Hepatocyte (in vitro differentiated cells): ENCODE results near the gene RASGRP2. TPM values are rescaled to one million over a fixed set of nuclear protein-coding genes. Genes with fewer than 3 reads are reported as not detected.

ENCODE experiments used
- DNase-seq: peaks from one replicate; pipeline ENCODE4 v3.0.0-alpha.2; 2016; ENCODE audit warnings: low spot score
- H2AFZ ChIP-seq: fragments of 200-600 bp; sonication (generic); 2 replicates; pipeline ENCODE4 v1.6.0; 2016; ENCODE audit warnings: antibody characterized with exemption, mild to moderate bottlenecking
- H3K27ac ChIP-seq: fragments of 200-600 bp; sonication (generic); 2 replicates; pipeline ENCODE4 v1.5.1; 2016; ENCODE audit warnings: mild to moderate bottlenecking
- H3K27me3 ChIP-seq: fragments of 200-600 bp; sonication (generic); 2 replicates; pipeline ENCODE4 v1.6.1; 2016
- H3K36me3 ChIP-seq: fragments of 200-600 bp; sonication (generic); replicated peaks from 2 replicates; pipeline ENCODE4 v1.5.1; 2016; ENCODE audit warnings: low read depth; ENCODE audit not compliant: insufficient read depth
- H3K4me1 ChIP-seq: fragments of 200-600 bp; sonication (generic); 2 replicates; pipeline ENCODE4 v1.5.1; 2016; ENCODE audit warnings: mild to moderate bottlenecking, moderate library complexity; ENCODE audit not compliant: insufficient read depth
- H3K4me2 ChIP-seq: fragments of 200-600 bp; sonication (generic); 2 replicates; pipeline ENCODE4 v1.6.0; 2016
- H3K4me3 ChIP-seq: fragments of 200-600 bp; sonication (generic); 2 replicates; pipeline ENCODE4 v1.5.1; 2016; ENCODE audit warnings: mild to moderate bottlenecking
- H3K79me2 ChIP-seq: fragments of 200-600 bp; sonication (generic); 2 replicates; pipeline ENCODE4 v1.6.0; 2017; ENCODE audit warnings: mild to moderate bottlenecking
- H3K9me2 ChIP-seq: fragments of 200-600 bp; sonication (generic); replicated peaks from 2 replicates; pipeline ENCODE4 v1.6.0; 2017; ENCODE audit warnings: mild to moderate bottlenecking; ENCODE audit not compliant: insufficient read depth
- H3K9me3 ChIP-seq: fragments of 200-600 bp; sonication (generic); 2 replicates; pipeline ENCODE4 v1.5.1; 2016; ENCODE audit warnings: low read depth, mild to moderate bottlenecking
- H4K20me1 ChIP-seq: fragments of 200-600 bp; sonication (generic); 2 replicates; pipeline ENCODE4 v1.6.0; 2016; ENCODE audit warnings: mild to moderate bottlenecking; ENCODE audit not compliant: insufficient read depth, poor library complexity, severe bottlenecking
- EZH2 ChIP-seq: fragments of 200-600 bp; sonication (generic); IDR thresholded peaks from 2 replicates; pipeline ENCODE4 v1.6.1; 2016; ENCODE audit warnings: antibody characterized with exemption, mild to moderate bottlenecking, borderline replicate concordance
- EZH2phosphoT487 ChIP-seq: fragments of 200-600 bp; sonication (generic); IDR thresholded peaks from one replicate; pipeline ENCODE4 v1.6.1; 2018; ENCODE audit warnings: antibody characterized with exemption, mild to moderate bottlenecking, low read depth, moderate library complexity; ENCODE audit not compliant: unreplicated experiment, severe bottlenecking
- WGBS: methylation state at CpG from one replicate; pipeline ENCODE4 v1.1.6; 2016; ENCODE audit warnings: low lambda C conversion rate; ENCODE audit errors: missing lambda C conversion rate; 5-methylcytosine and 5-hydroxymethylcytosine counted together
- polyA plus RNA-seq: library from polyadenylated mRNA; unstranded; fragments of >200 nt; fragmentation: Nextera tagmentation; extraction: Ambion mirVana; gene quantifications from 2 replicates; pipeline ENCODE4 v1.2.1, GENCODE V29; 2016
- total RNA-seq: library from RNA; depleted of rRNA; stranded (reverse); fragments of >200 nt; gene quantifications from 2 replicates; pipeline ENCODE4 v1.2.3, GENCODE V29; 2014
- TF ChIP-seq, protein P1 (sequence below): fragments of 200-600 bp; sonication (generic); IDR thresholded peaks from 2 replicates; pipeline ENCODE4 v1.5.1; 2016; ENCODE audit warnings: antibody characterized with exemption, mild to moderate bottlenecking; ENCODE audit not compliant: poor library complexity

The RASGRP2 gene
- total and polyA plus RNA-seq, 2 experiments from 2014 or later: 0.10 to 3.2 TPM

DNA sequence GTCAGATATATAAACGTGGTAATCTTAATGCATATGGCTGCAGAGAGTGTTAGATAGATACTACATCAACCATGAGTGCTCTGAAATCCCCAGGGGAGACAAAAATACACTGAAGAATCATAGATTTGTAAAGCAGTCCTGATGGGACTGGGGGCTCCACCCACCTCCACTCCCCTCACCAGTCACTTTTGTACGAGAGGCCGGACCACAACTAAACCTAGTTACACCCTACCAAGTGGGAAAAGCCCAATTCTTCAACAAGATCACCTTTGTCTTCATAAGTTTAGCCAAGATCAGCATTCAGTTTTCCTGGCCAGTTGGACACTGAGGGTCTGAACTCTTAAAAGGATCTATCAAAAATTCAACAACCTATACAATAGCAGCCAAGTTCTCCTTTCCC lies 32.9 kb upstream of the RASGRP2 start:
- no peak for DNase-seq
- Histone ChIP-seq H2AFZ (no peak overlapping the region), H3K36me3 (no peaks in the 10 kb centered on the region), H3K9me2 (no peaks in the 10 kb centered on the region), H3K9me3 (no peaks in the 10 kb centered on the region), H3K79me2 (peaks cover 63% of the 10 kb centered on the region), H3K4me2 (peak overlapping the region; percentile 80), H3K4me3 (peak overlapping the region; percentile 85), H3K27me3 (no peaks in the 10 kb centered on the region), H4K20me1 (peaks cover 57% of the 10 kb centered on the region), H3K4me1 (peaks cover 15% of the 10 kb centered on the region), H3K27ac (no peak overlapping the region)
- 29% methylated on average over 3 of the region's 3 CpGs for WGBS
- TF ChIP-seq, protein P1, sequence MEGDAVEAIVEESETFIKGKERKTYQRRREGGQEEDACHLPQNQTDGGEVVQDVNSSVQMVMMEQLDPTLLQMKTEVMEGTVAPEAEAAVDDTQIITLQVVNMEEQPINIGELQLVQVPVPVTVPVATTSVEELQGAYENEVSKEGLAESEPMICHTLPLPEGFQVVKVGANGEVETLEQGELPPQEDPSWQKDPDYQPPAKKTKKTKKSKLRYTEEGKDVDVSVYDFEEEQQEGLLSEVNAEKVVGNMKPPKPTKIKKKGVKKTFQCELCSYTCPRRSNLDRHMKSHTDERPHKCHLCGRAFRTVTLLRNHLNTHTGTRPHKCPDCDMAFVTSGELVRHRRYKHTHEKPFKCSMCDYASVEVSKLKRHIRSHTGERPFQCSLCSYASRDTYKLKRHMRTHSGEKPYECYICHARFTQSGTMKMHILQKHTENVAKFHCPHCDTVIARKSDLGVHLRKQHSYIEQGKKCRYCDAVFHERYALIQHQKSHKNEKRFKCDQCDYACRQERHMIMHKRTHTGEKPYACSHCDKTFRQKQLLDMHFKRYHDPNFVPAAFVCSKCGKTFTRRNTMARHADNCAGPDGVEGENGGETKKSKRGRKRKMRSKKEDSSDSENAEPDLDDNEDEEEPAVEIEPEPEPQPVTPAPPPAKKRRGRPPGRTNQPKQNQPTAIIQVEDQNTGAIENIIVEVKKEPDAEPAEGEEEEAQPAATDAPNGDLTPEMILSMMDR: no peak
- TF ChIP-seq EZH2phosphoT487 (no peak), EZH2 (no peak)

DNA sequence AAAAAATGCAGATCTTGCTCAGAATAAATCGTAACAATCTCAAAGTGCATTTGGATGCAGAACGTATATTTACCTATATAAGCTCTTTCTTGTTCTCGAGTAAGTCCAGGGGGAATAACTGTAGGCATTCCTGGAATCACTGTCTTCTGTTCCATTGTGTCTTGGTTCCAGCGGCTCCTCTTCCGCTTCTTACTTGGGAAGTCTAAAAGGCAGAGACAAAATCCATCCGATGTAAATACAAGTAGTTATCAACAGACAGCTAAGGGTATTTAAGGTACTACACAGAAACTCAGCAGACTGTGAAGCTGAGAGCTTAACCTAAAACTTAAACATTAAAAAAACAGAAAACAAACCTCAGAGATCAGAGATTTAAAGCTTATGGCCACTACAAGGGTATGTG lies 32.5 kb upstream of the RASGRP2 start:
- no peak for DNase-seq
- Histone ChIP-seq H4K20me1 (peaks cover 61% of the 10 kb centered on the region), H3K27ac (no peak overlapping the region), H3K79me2 (peaks cover 68% of the 10 kb centered on the region), H3K9me3 (no peaks in the 10 kb centered on the region), H3K4me3 (peak overlapping the region; percentile 85), H3K4me2 (peak overlapping the region; percentile 80), H3K9me2 (no peaks in the 10 kb centered on the region), H3K4me1 (peaks cover 15% of the 10 kb centered on the region), H2AFZ (no peak overlapping the region), H3K27me3 (no peaks in the 10 kb centered on the region), H3K36me3 (no peaks in the 10 kb centered on the region)
- TF ChIP-seq, protein P1: no peak
- no peak for TF ChIP-seq EZH2
- TF ChIP-seq EZH2phosphoT487: no peak
- WGBS: 78% methylated on average over 6 of the region's 6 CpGs

DNA sequence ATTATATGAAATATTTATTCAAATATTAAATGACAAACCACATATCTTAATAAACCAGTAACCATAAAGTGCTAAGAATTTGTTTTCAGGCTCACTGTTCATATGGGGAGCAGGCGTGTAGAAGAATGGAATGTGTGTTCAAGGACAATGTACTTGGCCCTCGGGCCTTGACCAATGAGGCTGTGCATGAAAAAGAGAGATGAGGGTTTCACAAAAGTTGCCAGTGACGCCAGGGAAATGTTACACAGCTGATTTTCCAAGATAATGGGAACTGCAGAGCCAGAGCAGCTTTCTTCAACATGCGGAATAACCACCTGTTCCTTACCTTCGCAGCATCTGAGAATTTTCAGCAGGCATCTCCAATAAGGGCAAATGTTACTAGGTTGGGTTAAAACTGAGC lies 30.2 kb upstream of the RASGRP2 start:
- peaks cover 83% of the 10 kb centered on the region for H3K79me2 ChIP-seq
- peaks cover 83% of the 10 kb centered on the region for H4K20me1 ChIP-seq
- no peak for TF ChIP-seq EZH2phosphoT487
- no peak for TF ChIP-seq EZH2
- TF ChIP-seq, protein P1: no peak
- no peak overlapping the region for H3K4me3 ChIP-seq
- H3K9me3 ChIP-seq: no peaks in the 10 kb centered on the region
- H3K36me3 ChIP-seq: no peaks in the 10 kb centered on the region
- no peak overlapping the region for H2AFZ ChIP-seq
- peaks cover 9% of the 10 kb centered on the region for H3K4me1 ChIP-seq
- no peak for DNase-seq
- WGBS: 90% methylated on average over 5 of the region's 5 CpGs
- H3K27ac ChIP-seq: no peak overlapping the region
- no peaks in the 10 kb centered on the region for H3K9me2 ChIP-seq
- no peak overlapping the region for H3K4me2 ChIP-seq
- no peaks in the 10 kb centered on the region for H3K27me3 ChIP-seq
